Ovary (tissue), 9 donors: ENCODE data around the gene STAT4. TPM values are rescaled to one million over a fixed set of nuclear protein-coding genes. Genes with fewer than 3 reads are reported as not detected.

Source experiments
- DNase-seq, 5 donors: peaks; one replicate each; pipeline ENCODE4 v3.0.0-alpha.2; 2019 to 2020
- H3K27ac ChIP-seq, 2 donors: fragments of 200-600 bp; one replicate each; pipeline versions ENCODE4 v1.5.1 to v1.8.0; 2019 to 2022
- H3K27me3 ChIP-seq: fragments of 200-600 bp; one replicate; pipeline ENCODE4 v1.8.0; 2022
- H3K36me3 ChIP-seq: fragments of 200-600 bp; sonication (generic); one replicate; pipeline ENCODE4 v1.5.1; 2019
- H3K4me1 ChIP-seq: one replicate; pipeline ENCODE4 v1.8.1; 2013; ENCODE audit warnings: mild to moderate bottlenecking, moderate library complexity; ENCODE audit not compliant: insufficient read depth
- H3K4me3 ChIP-seq: fragments of 200-600 bp; sonication (generic); one replicate; pipeline ENCODE4 v1.5.1; 2017
- H3K9me3 ChIP-seq, 2 donors: fragments of 200-600 bp in 1 of 2; sonication (generic) in 1 of 2; one replicate each; pipeline versions ENCODE4 v1.5.1 to v1.8.1; 2013 to 2019; ENCODE audit warnings: mild to moderate bottlenecking in 1 of 2, moderate library complexity in 1 of 2
- CTCF ChIP-seq, 3 donors: fragments of 450-650 bp in 2 of 3; fragments of 200-600 bp in 1 of 3; IDR thresholded peaks; one replicate each; pipeline versions ENCODE4 v1.5.1 to v1.8.0; 2016 to 2022; ENCODE audit warnings: antibody characterized with exemption in 3 of 3, mild to moderate bottlenecking in 1 of 3
- EP300 ChIP-seq: sonication (generic); formaldehyde crosslinking; IDR thresholded peaks from one replicate; pipeline ENCODE4 v1.6.1; 2017; ENCODE audit warnings: antibody characterized with exemption
- POLR2A ChIP-seq: fragments of 450-650 bp; IDR thresholded peaks from one replicate; pipeline ENCODE4 v1.6.1; 2017; ENCODE audit warnings: antibody characterized with exemption, mild to moderate bottlenecking, moderate library complexity
- WGBS, 3 donors: extraction: QIAGEN DNeasy Blood & Tissue Kit in 1 of 3; methylation state at CpG; one replicate each; pipeline versions ENCODE4 v1.1.5 to v1.1.7; 2013 to 2017; 5-methylcytosine and 5-hydroxymethylcytosine counted together
- intact Hi-C, 4 donors: fragments of 100-400 bp; cut with DNase I; formaldehyde crosslinking; loops; one replicate each; pipeline versions ENCODE4 v1.11.0 to v1.15.1; 2022 to 2023
- polyA plus RNA-seq, 2 donors: library from polyadenylated mRNA; stranded (reverse); fragments of 200-250 nt in 1 of 2; fragments of 350-450 nt in 1 of 2; fragmentation: Illumina TruSeq in 1 of 2; extraction: RNeasy Lipid Tissue Mini Kit (QIAGEN cat#74804) in 1 of 2; gene quantifications; one replicate each; pipeline ENCODE4 v1.2.3, GENCODE V29; 2013 to 2014
- total RNA-seq, 7 donors: library from RNA; depleted of rRNA in 2 of 7; stranded (reverse); fragments of >200 nt in 2 of 7; fragmentation: NEBNext Ultra II Directional in 3 of 7; extraction: Animal tissue kit (Norgen Biotek cat#: 25700) in 3 of 7; gene quantifications; one replicate each; pipeline versions ENCODE4 v1.1.0 to v1.2.4, GENCODE V29; 2016 to 2023
- donor health status: DM: no; HTN: no; CAD: no; lungs with moderate emphysema.
- donor health status: DM: no; HTN: no; CAD: no.
- donor health status: Bipolar disorder and iron deficiency.
- donor health status: DM: yes; HTN: yes; CAD: no.
- donor health status: DM: no; HTN: no; CAD: no.
- donor health status: DM: yes; HTN: yes; CAD: no.

STAT4 gene
- total and polyA plus RNA-seq, 9 donors = 0.52 to 3.6 (median 1.5) TPM

GRCh38 chr2:191144217-191144616, 6.6 kb downstream of the STAT4 start:
- no peak for DNase-seq
- intact Hi-C loops = no loop called here
- H3K27ac ChIP-seq = no peak overlapping the region
- no peaks in the 10 kb centered on the region for H3K9me3 ChIP-seq
- no peaks in the 10 kb centered on the region for H3K27me3 ChIP-seq
- no peak for TF ChIP-seq CTCF (IDR thresholded peaks at IDR 0.05)
- no peak for TF ChIP-seq POLR2A
- 81 to 97% (median 87%) methylated on average over 4 of the region's 4 CpGs for WGBS, 3 donors
- H3K36me3 ChIP-seq = no peaks in the 10 kb centered on the region
- no peaks in the 10 kb centered on the region for H3K4me1 ChIP-seq
- H3K4me3 ChIP-seq = no peak overlapping the region

GRCh38 chr2:191143791-191144190, 7.0 kb downstream of the STAT4 start:
- H3K36me3 ChIP-seq = no peaks in the 10 kb centered on the region
- H3K4me1 ChIP-seq = no peaks in the 10 kb centered on the region
- no peak overlapping the region for H3K27ac ChIP-seq
- H3K4me3 ChIP-seq = no peak overlapping the region
- no peaks in the 10 kb centered on the region for H3K9me3 ChIP-seq
- no peaks in the 10 kb centered on the region for H3K27me3 ChIP-seq
- intact Hi-C loops = no loop called here
- TF ChIP-seq POLR2A = no peak
- WGBS, 3 donors = 79 to 87% (median 85%) methylated on average over 1 of the region's 1 CpG
- no peak for DNase-seq

GRCh38 chr2:191128911-191129304, 21.9 kb downstream of the STAT4 start:
- Histone ChIP-seq H3K9me3 (no peaks in the 10 kb centered on the region), H3K4me3 (no peak overlapping the region), H3K27me3 (no peaks in the 10 kb centered on the region), H3K36me3 (no peaks in the 10 kb centered on the region), H3K27ac (no peak overlapping the region), H3K4me1 (no peaks in the 10 kb centered on the region)
- 68 to 77% (median 74%) methylated on average over 2 of the region's 2 CpGs for WGBS, 3 donors
- no peak for TF ChIP-seq CTCF (IDR thresholded peaks at IDR 0.05)
- TF ChIP-seq POLR2A = no peak
- TF ChIP-seq EP300 = no peak
- intact Hi-C loops = no loop called here
- no peak for DNase-seq

GRCh38 chr2:191128172-191128910, 22.5 kb downstream of the STAT4 start:
- H3K27me3 ChIP-seq = no peaks in the 10 kb centered on the region
- no peak for DNase-seq
- H3K9me3 ChIP-seq = no peaks in the 10 kb centered on the region
- no peaks in the 10 kb centered on the region for H3K4me1 ChIP-seq
- no peak overlapping the region for H3K4me3 ChIP-seq
- intact Hi-C loops = no loop called here
- 72 to 78% (median 78%) methylated on average over 8 of the region's 8 CpGs for WGBS, 3 donors
- H3K36me3 ChIP-seq = no peaks in the 10 kb centered on the region
- no peak overlapping the region for H3K27ac ChIP-seq
- no peak for TF ChIP-seq POLR2A
- TF ChIP-seq CTCF (IDR thresholded peaks at IDR 0.05) = no peak
- no peak for TF ChIP-seq EP300

- DNase-seq = no peak
- 86 to 90% (median 89%) methylated on average over 3 of the region's 3 CpGs for WGBS, 3 donors
- intact Hi-C loops = no loop called here
- H3K4me1 ChIP-seq = no peaks in the 10 kb centered on the region
- H3K4me3 ChIP-seq = no peak overlapping the region
- H3K27ac ChIP-seq = no peak overlapping the region
- no peaks in the 10 kb centered on the region for H3K27me3 ChIP-seq
- no peak for TF ChIP-seq CTCF (IDR thresholded peaks at IDR 0.05)
- TF ChIP-seq EP300 = no peak
- TF ChIP-seq POLR2A = no peak
- no peaks in the 10 kb centered on the region for H3K36me3 ChIP-seq
- no peaks in the 10 kb centered on the region for H3K9me3 ChIP-seq
Measured at GRCh38 chr2:191127235-191127634, 23.6 kb downstream of the STAT4 start.
